Fibroblast of peridontal ligament (primary cell): ENCODE measurements around the gene TNIP2.

Source experiments
- DNase-seq: peaks from one replicate; pipeline ENCODE4 v3.0.0-alpha.2; 2010; ENCODE audit errors: extremely low read depth

Gene TNIP2

DNA sequence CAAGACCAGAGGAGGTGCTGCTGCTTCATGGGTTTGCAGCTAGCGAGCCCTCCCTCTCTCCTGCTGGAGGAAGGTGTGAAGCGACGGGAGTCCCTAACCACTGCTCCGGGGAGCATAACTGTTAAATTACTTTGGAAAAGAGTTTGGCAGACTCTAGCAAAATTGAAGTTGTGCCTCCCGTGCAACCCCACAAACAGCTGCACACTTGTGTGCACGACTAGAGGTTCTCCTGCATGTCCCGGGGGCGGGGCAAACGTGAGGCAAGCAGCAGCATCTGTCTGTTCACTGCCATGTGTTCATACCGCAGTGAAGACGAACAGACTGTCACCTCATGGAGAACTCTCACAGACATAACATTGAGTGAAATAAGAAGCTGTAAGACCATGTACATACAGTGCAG lies 34.5 kb downstream of the TNIP2 start:
- DNase-seq = no peak

DNA sequence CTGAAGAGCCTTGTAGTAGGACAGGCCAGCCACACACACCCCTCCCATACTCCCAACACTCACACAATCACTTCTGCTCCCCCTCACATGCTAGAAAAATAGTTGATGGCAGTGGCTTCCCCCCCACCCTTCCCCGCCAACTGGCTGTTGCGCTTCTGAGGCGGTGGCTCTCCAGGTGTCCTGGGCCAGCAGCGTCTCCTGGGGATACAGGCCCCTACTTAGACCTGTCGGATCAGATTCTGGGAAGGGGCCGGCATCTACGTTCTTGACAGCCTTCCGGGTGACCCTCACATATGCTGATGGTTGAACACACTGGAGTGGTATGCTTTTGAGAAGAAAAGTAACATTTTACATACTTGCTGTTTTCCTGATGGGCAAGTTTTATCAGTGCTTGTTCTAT lies 39.9 kb downstream of the TNIP2 start:
- DNase-seq = no peak

DNA sequence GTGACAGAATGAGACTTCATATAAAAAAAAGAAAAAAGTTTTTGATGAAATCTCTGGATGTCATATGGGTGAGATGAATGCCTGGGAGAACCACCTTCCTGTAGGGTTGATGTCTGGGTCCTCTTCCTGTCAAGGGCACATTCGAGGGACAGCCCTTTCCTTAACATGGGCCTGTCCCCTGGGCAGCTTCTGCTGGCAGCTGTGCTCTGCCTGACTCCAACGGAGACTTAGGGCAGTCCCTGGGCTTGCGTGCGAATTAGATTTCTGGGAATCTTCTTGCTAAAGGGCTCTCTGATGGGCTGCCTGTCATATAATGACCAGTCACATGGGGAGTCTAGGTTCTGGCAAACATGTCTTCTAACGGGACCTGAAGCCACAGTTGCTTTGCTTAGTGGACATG lies 40.7 kb downstream of the TNIP2 start:
- DNase-seq = no peak

DNA sequence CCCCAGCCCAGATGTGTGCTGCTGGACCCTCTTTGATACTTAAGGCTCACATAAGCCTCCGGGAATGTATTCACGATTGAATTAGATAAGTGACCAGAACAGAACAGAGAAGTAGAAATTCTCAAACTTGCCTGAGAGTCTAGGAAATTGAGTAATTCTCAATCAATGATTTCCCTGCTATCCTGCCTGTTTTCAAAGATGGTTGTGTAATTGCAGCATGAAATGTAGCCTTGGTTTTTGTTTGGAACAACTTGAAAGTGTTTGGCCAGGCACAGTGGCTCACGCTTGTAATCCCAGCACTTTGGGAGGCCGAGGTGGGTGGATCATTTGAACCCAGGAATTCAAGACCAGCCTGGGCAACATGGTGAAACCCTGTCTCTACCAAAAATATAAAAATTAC lies 41.2 kb downstream of the TNIP2 start:
- peak; percentile 29 for DNase-seq

DNA sequence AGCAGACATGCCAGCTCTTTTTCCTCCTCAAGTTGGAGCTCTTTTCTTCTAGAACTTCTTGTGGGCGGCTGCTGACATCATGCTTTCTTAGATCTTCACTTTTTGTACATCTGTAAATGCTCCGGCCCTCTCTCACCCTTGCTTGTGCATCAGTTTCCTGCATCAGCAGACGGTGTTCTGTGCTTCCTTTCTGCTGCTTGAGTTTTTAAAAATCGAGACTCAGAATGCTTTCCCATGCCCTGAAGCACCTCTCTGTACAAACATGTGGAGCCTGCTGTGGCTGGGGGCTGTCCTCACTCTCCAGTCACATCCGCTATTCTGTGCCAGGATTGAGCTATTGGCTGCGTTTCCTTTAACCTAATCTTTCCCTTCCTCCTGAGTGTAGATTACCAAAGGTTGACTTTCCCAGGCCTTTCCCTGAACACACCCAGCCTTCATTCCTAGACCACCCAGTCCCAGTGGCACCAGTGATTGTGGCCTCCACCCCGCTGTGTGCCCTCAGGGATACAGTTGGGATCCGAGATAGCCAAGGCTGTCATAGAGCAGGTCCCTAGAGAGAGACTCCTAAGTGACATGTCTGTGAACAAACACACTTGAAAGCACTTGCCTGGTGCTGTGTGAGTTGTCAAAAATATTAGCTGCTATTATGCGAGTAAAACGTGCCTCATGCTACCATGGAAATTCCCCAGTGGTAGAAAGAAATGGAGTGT lies 41.9 kb downstream of the TNIP2 start:
- DNase-seq = peak; percentile 47

DNA sequence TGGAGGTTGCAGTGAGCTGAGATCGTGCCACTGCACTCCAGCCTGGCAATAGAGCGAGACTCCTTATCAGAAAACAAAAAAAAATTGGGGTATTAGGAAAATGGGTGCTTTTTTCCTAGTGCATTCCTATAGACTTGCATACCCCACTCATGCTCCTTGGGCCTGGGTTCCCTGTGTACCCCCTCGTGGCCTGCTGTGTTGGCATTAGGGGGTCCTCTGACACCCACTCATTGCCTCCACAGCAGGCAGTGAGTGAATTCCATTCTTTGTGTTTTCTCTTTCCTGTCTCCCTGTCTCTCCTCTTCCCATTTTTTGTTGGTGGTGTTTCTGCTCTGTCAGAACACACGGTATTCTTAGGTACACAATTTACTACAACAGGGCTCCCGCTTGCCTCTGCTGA lies 42.8 kb downstream of the TNIP2 start:
- no peak for DNase-seq

DNA sequence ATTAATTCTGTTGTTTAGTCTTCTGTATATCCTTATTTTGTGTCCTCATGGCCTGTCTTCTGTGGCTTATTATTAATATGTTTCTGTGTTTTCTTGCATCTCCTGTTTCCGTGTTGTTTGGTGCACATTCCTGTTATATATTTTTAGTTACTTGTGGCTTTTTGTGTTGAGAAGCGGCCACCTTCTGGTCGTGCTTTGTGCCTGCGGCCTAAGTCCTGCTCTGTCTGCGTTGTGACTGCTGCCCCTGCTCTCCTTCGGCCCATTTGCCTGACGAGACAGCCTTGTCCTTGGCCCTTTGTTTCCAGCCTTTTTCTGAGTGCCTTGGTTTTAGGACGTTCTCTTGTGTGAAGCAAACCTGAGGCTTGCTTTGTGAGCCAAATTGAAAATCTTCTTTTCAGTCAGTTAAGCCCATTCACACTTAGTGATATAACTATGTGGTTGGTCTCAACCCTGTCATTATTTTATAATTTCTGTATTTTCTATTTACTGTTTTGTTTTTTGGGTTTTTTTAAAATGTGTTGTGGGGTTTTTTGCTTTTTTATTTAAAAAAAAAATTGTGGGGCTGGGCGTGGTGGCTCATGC lies 43.8 kb downstream of the TNIP2 start:
- DNase-seq = peak; percentile 22

DNA sequence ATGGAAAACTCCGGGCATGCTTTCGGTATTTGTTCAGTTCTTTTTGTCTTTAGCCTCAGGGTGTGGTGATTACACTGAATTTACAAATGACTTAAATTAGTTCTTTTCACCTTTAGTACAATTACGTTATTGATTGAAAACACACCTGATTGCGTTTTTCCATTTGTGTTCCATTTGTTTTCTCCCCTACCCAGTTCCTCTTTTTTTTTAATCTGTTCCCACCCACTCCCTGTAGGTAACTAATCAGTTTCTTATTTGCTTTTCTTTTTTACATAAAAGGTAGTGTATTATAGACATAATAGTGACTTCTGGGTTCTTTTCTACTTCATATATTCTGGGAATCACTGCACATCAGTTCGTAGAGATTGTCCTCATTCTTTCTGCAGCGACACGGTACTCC lies 53.4 kb downstream of the TNIP2 start:
- DNase-seq = no peak

DNA sequence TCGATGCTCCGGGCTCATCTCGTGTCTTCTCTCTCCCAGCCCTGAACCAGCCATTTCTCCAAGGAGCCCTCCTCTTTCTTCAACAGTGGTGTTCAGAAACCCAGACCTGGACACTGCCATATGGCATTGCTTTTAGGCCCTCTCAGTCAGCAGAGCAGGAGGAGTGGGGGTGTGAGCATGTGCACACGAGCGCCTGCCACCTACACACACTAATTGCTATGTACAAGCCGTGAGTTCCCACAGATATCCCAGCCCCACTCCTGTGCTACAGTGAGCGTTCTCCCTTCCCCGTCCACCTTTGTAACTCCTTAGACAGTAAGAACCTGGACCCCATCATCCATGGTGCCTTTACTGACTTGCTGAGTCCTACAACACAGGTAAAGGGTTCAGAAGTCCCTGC lies 53.8 kb downstream of the TNIP2 start:
- no peak for DNase-seq

DNA sequence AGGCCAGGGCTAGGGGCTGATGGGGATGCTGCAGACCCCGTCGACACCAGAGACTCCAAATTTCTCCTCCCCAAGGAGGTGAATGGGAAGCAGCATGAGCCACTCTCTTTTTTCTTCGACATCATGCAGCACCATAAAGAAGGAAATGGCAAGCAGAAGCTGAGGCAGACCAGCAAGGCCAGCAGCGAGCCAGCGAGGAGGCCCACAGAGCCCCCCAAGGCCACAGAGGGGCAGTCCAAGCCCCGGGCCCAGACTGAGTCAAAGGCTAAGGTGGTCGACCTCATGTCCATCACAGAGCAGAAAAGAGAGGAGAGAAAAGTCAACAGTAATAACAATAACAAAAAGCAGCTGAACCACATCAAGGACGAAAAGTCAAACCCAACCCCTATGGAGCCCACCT lies 56.1 kb downstream of the TNIP2 start:
- no peak for DNase-seq

DNA sequence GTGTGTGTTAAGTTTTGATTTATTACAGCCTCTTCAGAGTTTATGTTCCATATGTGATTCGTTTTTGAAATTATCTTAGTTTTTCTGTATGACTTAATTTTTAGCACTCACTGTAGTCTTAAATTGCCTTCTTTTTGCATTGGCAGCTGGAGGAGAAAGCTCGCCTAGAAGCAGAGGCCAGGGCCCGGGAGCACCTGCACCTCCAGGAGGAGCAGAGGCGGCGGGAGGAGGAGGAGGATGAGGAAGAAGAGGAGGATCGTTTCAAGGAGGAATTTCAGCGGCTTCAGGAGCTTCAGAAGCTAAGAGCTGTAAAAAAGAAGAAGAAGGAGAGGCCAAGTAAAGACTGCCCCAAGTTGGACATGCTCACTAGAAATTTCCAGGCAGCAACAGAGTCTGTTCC lies 56.6 kb downstream of the TNIP2 start:
- no peak for DNase-seq

DNA sequence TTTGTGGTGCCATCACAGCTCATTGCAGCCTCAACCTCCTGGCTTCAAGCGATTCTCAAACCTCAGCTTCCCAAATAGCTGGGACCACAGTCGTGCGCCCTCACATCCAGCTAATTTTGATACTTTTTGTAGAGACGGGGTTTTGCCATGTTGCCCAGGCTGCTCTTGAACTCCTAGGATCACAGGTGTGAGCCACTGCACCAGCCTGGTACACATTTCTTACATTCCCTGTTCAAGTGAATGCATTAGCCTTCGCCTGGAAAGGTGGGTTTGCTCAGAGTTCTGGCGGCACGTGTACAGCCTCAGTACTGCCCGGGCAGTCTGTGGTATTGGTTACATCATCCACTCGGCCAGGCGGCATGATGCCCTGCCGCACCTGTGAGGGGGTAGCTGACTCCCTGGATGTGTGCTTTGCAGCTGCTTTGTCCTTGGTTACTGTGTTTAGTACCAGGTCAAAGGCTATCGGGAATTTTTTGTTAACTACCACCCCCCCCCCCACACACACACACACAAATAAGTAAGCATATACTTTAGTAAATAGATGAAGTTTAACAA lies 57.1 kb downstream of the TNIP2 start:
- no peak for DNase-seq

DNA sequence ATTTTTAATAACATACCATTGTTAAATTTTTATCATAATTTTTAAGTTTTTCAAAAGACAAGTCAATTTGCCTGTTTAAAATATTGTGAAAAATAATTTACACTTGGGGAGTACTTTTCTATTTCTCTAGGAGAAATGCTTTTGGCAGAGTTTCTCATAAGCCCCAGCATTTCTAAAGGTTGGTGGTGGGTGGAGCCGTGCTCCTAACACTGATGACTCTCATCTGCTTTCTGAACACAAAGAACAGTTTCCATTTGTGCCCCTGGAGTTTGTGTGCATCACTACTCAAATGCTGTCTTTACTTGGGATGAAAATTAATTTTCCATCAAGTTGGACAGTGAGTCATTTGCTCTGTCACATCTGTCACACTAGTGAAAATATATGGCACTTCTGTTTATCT lies 57.6 kb downstream of the TNIP2 start:
- no peak for DNase-seq

DNA sequence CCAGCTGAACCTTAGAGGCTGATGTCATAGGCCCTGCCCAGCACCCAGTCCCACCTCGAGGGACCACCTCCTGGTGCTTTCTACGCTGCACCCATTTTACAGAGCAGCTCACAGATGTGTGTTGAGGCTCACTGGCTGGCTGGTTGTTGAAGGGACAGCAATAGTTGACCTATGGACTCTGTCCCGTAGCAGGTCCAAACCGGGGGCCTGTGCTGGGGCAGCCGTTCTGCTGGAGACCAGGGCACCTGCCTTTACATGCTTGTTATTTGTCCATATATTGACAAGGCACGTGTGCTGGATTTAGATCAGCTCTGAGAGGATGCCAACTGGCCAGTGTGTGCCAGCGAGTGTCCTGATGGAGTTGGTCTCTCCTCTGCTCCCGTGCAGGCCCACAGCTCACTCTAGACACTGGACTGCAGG lies 58.1 kb downstream of the TNIP2 start:
- no peak for DNase-seq

DNA sequence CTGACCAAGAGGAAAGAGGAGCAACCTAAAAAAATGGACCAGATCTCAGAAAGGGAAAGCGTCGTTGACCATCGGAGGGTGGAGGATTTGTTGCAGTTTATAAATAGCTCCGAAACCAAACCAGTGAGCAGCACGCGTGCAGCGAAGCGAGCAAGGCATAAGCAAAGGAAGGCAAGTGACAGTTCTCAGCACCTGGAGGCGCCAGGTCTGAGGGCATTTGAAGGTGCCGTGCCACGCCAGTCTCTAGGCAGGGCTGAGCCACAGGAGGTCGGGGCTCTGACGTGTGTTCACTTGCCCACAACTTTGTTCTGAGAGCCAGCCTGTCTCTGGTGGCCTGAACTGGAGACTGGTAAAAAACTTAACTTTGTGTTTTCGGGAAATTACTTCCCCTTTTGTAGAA lies 59.7 kb downstream of the TNIP2 start:
- no peak for DNase-seq

DNA sequence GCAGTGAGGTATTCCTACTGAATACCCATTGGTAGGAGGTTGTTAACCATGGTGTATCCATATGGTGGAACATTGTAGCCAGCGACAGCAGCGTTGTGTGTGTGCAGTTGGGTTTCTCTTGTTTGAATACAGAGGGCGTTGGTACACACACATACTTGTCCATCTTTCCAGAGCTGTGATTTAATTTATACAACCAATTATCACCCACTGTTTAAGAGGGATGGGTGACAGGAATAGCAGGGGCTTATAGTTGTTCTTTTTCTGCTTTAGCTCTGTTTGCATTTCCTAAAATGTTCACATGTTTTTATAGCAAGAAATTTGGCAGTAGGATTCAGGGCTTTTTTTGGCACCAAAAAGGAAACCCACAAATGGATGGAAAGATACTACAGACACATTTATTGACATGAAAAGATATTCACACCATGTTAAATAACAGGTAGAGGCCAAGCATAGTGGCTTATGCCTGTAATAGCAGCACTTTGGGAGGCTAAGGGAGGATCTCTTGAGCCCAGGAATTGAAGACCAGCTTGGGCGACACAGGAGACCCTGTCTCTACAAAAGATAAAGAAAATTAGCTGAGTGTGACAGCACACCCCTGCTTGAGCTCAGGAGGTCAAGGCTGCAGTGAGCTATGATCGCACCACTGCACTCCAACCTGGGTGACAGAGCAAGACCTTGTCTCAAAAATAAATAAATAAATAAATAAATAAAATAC lies 60.6 kb downstream of the TNIP2 start:
- no peak for DNase-seq

DNA sequence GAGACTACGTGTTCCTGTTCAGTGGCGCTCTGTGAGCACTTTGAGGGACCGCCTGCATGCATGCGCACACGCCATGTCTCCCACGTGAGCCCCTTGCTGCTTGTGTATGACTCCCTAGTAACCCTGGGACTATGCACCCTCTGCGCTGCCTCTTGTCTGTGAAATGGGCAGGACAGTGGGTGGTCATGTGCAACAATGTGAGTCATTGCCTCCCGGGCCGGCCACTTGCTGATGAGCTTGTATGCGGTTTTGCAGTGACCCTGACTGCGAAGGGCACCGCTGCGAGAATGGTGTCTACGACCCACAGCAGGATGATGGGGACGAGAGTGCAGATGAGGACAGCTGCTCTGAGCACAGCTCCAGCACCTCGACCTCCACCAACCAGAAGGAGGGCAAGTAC lies 61.4 kb downstream of the TNIP2 start:
- no peak for DNase-seq

DNA sequence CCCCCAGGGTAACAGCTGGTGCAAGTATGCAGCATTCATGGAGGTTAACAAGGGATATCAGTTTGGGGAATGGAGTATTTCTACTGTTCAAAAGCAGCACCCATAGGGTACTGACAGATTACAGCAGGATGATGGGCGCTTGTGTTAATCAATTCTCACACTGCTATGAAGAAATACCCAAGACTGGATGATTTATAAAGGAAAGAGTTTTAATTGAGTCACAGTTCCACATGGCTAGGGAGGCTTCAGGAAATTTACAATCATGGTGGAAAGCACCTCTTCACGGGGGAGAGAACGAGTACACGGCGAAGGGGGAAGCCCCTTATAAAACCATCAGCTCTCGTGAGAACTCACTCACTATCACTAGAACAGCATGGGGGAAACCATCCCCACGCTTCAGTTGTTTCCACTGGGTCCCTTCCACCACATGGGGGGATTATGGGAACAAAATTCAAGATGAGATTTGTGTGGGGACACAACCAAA lies 64.1 kb downstream of the TNIP2 start:
- DNase-seq = no peak
